ENCODE data around the gene KIRREL1.

The KIRREL1 gene

GRCh38 chr1:157993147-157993917, at the start of gene KIRREL1:
Gene KIRREL1, plus strand, starts transcription at chr1:157993645. Its CDS starts 32 bp downstream, at chr1:157993677.
- DNase-seq (ENCODE audit: low spot score), result peak; percentile 90
- Histone ChIP-seq H3K27ac (peak within 1 kb of the TSS; percentile 94 to 98), H3K4me3 (peak within 1 kb of the TSS; percentile 96)
- TF ChIP-seq, protein P1, sequence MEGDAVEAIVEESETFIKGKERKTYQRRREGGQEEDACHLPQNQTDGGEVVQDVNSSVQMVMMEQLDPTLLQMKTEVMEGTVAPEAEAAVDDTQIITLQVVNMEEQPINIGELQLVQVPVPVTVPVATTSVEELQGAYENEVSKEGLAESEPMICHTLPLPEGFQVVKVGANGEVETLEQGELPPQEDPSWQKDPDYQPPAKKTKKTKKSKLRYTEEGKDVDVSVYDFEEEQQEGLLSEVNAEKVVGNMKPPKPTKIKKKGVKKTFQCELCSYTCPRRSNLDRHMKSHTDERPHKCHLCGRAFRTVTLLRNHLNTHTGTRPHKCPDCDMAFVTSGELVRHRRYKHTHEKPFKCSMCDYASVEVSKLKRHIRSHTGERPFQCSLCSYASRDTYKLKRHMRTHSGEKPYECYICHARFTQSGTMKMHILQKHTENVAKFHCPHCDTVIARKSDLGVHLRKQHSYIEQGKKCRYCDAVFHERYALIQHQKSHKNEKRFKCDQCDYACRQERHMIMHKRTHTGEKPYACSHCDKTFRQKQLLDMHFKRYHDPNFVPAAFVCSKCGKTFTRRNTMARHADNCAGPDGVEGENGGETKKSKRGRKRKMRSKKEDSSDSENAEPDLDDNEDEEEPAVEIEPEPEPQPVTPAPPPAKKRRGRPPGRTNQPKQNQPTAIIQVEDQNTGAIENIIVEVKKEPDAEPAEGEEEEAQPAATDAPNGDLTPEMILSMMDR (IDR thresholded peaks at IDR 0.05), result no peak

GRCh38 chr1:157944663-157945280, 48.7 kb upstream of the KIRREL1 start:
- Histone ChIP-seq H3K4me3 (no peak overlapping the region), H3K27ac (no peak overlapping the region)
- TF ChIP-seq, protein P1 (IDR thresholded peaks at IDR 0.05), result no peak
- no peak for DNase-seq (ENCODE audit: low spot score)

DNA sequence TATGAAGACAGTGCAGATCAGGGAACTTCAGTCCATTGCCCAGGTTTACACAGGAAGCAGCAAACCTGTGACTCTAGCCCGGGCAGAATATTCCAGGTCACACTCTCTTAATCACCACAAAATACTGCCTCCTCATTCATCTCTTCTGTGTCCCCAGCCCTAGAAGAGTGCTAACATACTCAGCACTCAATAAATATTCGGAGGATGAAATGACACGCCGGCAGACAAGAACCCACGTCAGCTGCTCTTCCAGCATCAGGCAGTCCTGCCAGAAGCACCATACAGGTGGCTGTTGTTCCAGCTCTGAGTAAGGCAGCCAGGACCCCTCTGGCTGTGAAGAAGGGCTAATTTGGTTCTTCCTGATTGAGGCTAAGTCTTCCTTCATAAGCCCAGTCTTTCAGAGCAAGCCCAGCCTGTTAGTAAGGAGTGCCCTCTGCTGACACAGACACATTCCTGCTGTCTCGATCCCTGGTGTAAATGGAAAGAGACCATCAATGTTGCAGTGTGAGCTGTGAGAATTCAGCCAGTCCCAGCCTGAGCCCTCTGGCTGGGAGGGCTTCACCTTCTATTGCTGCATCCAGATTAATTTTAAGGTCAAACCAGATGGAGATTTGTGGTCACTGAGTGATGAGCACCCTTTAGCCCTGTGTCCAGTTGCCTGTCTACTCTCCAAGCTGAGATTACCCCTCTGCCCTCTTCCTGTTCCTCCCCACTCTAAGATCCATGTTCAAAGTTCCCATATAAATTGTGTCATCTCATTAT, 45.0 kb upstream of the KIRREL1 start:
- TF ChIP-seq, protein P1 (IDR thresholded peaks at IDR 0.05), result no peak
- no peak overlapping the region for H3K27ac ChIP-seq
- DNase-seq (ENCODE audit: low spot score), result no peak
- no peak overlapping the region for H3K4me3 ChIP-seq

DNA sequence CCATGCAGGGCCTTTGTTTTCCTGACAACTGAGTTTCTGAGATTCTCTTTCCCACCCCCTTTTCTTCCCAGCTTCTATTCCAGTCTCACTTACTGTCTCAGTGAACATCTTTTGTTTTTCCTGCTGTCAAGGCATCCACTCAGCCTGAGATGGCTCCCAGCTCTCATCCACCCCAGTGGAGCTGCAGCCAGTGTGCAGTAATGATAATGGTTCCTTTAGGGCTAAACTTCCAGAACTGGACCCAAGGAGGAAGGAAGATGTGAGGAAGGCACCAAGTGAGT, 44.4 kb upstream of the KIRREL1 start:
- TF ChIP-seq, protein P1 (IDR thresholded peaks at IDR 0.05), result no peak
- Histone ChIP-seq H3K27ac (no peak overlapping the region), H3K4me3 (no peak overlapping the region)
- DNase-seq (ENCODE audit: low spot score), result no peak

DNA sequence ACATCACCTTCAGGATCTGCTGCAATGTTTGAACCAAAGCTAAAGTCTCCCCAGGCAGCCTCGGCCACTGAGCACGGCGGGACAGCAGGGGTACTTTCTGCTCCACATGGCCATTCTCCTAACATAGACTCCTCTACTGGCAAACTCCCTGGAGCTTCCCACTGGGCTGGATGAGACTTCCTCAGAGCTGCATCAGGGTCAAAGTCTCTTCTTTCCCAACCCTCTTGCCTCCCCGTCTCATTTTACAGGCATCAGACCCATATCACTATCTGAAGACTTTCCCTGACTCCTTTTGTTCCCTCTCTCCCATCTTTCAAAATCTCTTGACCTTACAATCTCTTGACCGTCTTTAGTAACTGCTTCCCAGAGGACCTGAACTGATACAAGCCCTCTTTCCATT, 42.2 kb upstream of the KIRREL1 start:
- Histone ChIP-seq H3K27ac (no peak overlapping the region), H3K4me3 (no peak overlapping the region)
- DNase-seq (ENCODE audit: low spot score), result no peak
- TF ChIP-seq, protein P1 (IDR thresholded peaks at IDR 0.05), result no peak

DNA sequence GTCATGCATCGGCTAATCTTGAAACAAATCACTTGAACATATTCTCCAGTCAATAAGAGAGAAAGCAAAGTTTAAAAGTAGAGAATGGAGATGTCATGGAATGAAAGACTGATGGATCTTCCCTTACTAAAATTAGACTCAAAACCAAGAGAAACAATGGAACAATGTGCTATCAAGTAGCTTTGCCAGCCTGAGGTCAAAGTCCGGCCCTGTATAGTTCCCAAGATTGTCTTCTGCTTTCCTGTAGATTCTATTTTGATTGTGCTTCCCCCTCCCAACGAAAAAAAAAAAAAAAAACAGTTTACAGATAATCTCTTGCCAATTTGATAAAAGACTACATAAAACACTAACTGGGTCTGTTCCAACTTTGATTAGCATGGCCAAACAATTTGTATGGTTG, 40.8 kb upstream of the KIRREL1 start:
- DNase-seq (ENCODE audit: low spot score), result no peak
- TF ChIP-seq, protein P1 (IDR thresholded peaks at IDR 0.05), result no peak
- Histone ChIP-seq H3K27ac (no peak overlapping the region), H3K4me3 (no peak overlapping the region)
